Endothelial cell of umbilical vein (primary cell): ENCODE results near the gene PGD. TPM values are rescaled to one million over a fixed set of nuclear protein-coding genes. Genes with fewer than 3 reads are reported as not detected.

Source experiments
- BruUV-seq: library from RNA; stranded (reverse); fragments of 400-500 nt; replicated peaks from 2 replicates; lab custom pipeline; 2021; lab: Mats Ljungman, UMichigan
- CTCF ChIA-PET: fragments of 300-600, 350-600 bp; sonication (Branson Sonifier 250); formaldehyde crosslinking; loops from one replicate; lab custom pipeline; 2021; ENCODE audit warnings: antibody characterized with exemption, inconsistent platforms; lab: Charles Lee
- POLR2A ChIA-PET: fragments of 300-600, 350-600 bp; sonication (Branson Sonifier 250); formaldehyde crosslinking; loops from one replicate; lab custom pipeline; 2021; ENCODE audit warnings: antibody characterized with exemption, inconsistent platforms; lab: Charles Lee
- DNase-seq: peaks from one replicate; pipeline ENCODE4 v3.0.0-alpha.2; 2011; ENCODE audit warnings: low read depth, low spot score
- FAIRE-seq: peaks from 2 replicates; lab custom pipeline; 2011; peaks lifted over from hg19 to GRCh38; lab: Jason Lieb, UNC
- H2AFZ ChIP-seq: 2 replicates; pipeline ENCODE4 v1.6.0; 2012; ENCODE audit warnings: low read depth, low read length, control low read depth, inconsistent platforms
- H3K27ac ChIP-seq: 2 replicates; pipeline ENCODE4 v1.5.1; 2011; ENCODE audit warnings: low read depth, mild to moderate bottlenecking, control low read depth, low read length, moderate library complexity; ENCODE audit not compliant: insufficient read depth
- H3K27me3 ChIP-seq, 2 experiments: 2 replicates each; pipeline versions ENCODE4 v1.6.0 to v1.6.1; 2011; ENCODE audit warnings: low read length in 2 of 2, mixed read lengths in 1 of 2; ENCODE audit not compliant: control insufficient read depth in 2 of 2, insufficient read depth in 2 of 2
- H3K36me3 ChIP-seq, 2 experiments: 2 replicates in 1 of 2; 3 replicates in 1 of 2; pipeline ENCODE4 v1.5.1; 2011; ENCODE audit warnings: low read length in 2 of 2, mild to moderate bottlenecking in 1 of 2, moderate library complexity in 1 of 2; ENCODE audit not compliant: control insufficient read depth in 2 of 2, insufficient read depth in 2 of 2; ENCODE audit errors: extremely low read depth in 1 of 2
- H3K4me1 ChIP-seq: 3 replicates; pipeline ENCODE4 v1.5.1; 2011; ENCODE audit warnings: mild to moderate bottlenecking, low read length; ENCODE audit not compliant: control insufficient read depth, insufficient read depth; ENCODE audit errors: extremely low read depth
- H3K4me2 ChIP-seq: 2 replicates; pipeline ENCODE4 v1.6.1; 2011; ENCODE audit warnings: low read length, control low read depth, mixed read lengths; ENCODE audit not compliant: insufficient read depth
- H3K4me3 ChIP-seq, 3 experiments: fragments of 200-600 bp in 1 of 3; sonication (generic), shearing (Covaris generic) in 1 of 3; replicated peaks in 1 of 3; 2 replicates each; pipeline ENCODE4 v1.5.1; 2011 to 2016; ENCODE audit warnings: control low read depth in 3 of 3, low read length in 3 of 3, mild to moderate bottlenecking in 2 of 3, inconsistent platforms in 1 of 3, low read depth in 1 of 3, moderate library complexity in 1 of 3; ENCODE audit not compliant: insufficient read depth in 1 of 3
- H3K79me2 ChIP-seq: 2 replicates; pipeline ENCODE4 v1.6.0; 2012; ENCODE audit warnings: low read length, inconsistent platforms; ENCODE audit not compliant: control insufficient read depth, insufficient read depth
- H3K9ac ChIP-seq: replicated peaks from 2 replicates; pipeline ENCODE3; 2011; ENCODE audit warnings: low read length, control low read depth; ENCODE audit not compliant: insufficient read depth; ENCODE audit errors: extremely low read depth
- H3K9me1 ChIP-seq: replicated peaks from 3 replicates; pipeline ENCODE4 v1.6.0; 2011; ENCODE audit warnings: mild to moderate bottlenecking, low read length; ENCODE audit not compliant: control insufficient read depth, insufficient read depth; ENCODE audit errors: extremely low read depth
- H3K9me3 ChIP-seq: replicated peaks from 2 replicates; pipeline ENCODE4 v1.5.1; 2012; ENCODE audit warnings: low read length, inconsistent platforms; ENCODE audit not compliant: control insufficient read depth, insufficient read depth
- H4K20me1 ChIP-seq: replicated peaks from 2 replicates; pipeline ENCODE3; 2011; ENCODE audit warnings: mild to moderate bottlenecking, low read length; ENCODE audit not compliant: control insufficient read depth, insufficient read depth; ENCODE audit errors: extremely low read depth
- EZH2 ChIP-seq: IDR thresholded peaks from 2 replicates; pipeline ENCODE4 v1.6.1; 2012; ENCODE audit warnings: borderline replicate concordance, low read depth, mild to moderate bottlenecking, moderate library complexity, low read length, inconsistent platforms; ENCODE audit not compliant: severe bottlenecking
- GATA2 ChIP-seq: IDR thresholded peaks from 2 replicates; pipeline ENCODE4 v1.7.0; 2011; ENCODE audit warnings: low read depth, mild to moderate bottlenecking, moderate library complexity, mixed read lengths, low read length; ENCODE audit not compliant: insufficient read length, insufficient read depth
- MYC ChIP-seq: IDR thresholded peaks from one replicate; pipeline ENCODE4 v1.6.1; 2011; ENCODE audit warnings: mild to moderate bottlenecking, low read depth, low read length
- POLR2A ChIP-seq: IDR thresholded peaks from 2 replicates; pipeline ENCODE4 v1.6.1; 2012; ENCODE audit warnings: low read depth, mild to moderate bottlenecking, control low read depth, low read length
- POLR2AphosphoS5 ChIP-seq: IDR thresholded peaks from 2 replicates; pipeline ENCODE4 v1.6.1; 2012; ENCODE audit warnings: low read depth, mild to moderate bottlenecking, control low read depth, low read length, moderate library complexity; ENCODE audit not compliant: insufficient read depth
- dilution Hi-C: fragments of 300-500 bp; cut with MboI; formaldehyde crosslinking; loops from one replicate; pipeline ENCODE4 v1.15.0; 2019; ENCODE audit warnings: low sequenced_read_pairs; ENCODE audit not compliant: extremely low pct_ligation_motif_present
- intact Hi-C: fragments of 100-400 bp; cut with micrococcal nuclease; formaldehyde crosslinking; loops from one replicate; pipeline ENCODE4 v1.10.0; 2022
- polyA plus RNA-seq, 4 experiments: library from polyadenylated mRNA; depleted of rRNA in 3 of 4; stranded (reverse) in 3 of 4; unstranded in 1 of 4; fragments of >200 nt; gene quantifications; 2 replicates each; pipeline versions ENCODE4 v1.2.1 to v1.2.3, GENCODE V29; 2011 to 2012; ENCODE audit warnings: missing spikeins in 1 of 4
- total RNA-seq: library from RNA; stranded (reverse); gene quantifications from 2 replicates; pipeline ENCODE4 v1.2.3, GENCODE V29; 2021
- TF ChIP-seq, protein P1 (sequence below), 2 donors: IDR thresholded peaks; 1 replicate in 1 of 2; 2 replicates in 1 of 2; pipeline ENCODE4 v1.5.1; 2011; ENCODE audit warnings: low read length in 2 of 2, mild to moderate bottlenecking in 2 of 2, moderate library complexity in 2 of 2, control low read depth in 1 of 2, inconsistent platforms in 1 of 2, low read depth in 1 of 2; ENCODE audit not compliant: insufficient read depth in 1 of 2; ENCODE audit errors: extremely low read depth in 1 of 2

Gene PGD
- total and polyA plus RNA-seq, 2 donors (not counting 3 experiments of a cell fraction or from before 2014, with no cell fraction given), result 196 to 303 TPM

- DNase-seq (no peak), FAIRE-seq (no peak)
- Histone ChIP-seq H3K9ac (no peak overlapping the region), H3K4me2 (no peak overlapping the region), H4K20me1 (no peaks in the 10 kb centered on the region), H3K4me1 (peaks cover 3% of the 10 kb centered on the region), H3K9me3 (no peaks in the 10 kb centered on the region), H3K4me3 (no peak overlapping the region), H3K27me3 (no peaks in the 10 kb centered on the region), H2AFZ (no peak overlapping the region), H3K36me3 (peaks cover 0 to 16% of the 10 kb centered on the region in 2 experiments), H3K27ac (no peak overlapping the region), H3K79me2 (no peaks in the 10 kb centered on the region), H3K9me1 (no peaks in the 10 kb centered on the region)
- dilution Hi-C loops, result no loop called here
- ChIA-PET CTCF (interaction anchor here (1.1 to 1.4 kb wide), 2 partner anchors 8 to 19 kb away, joined by 4 read pairs; partner anchors contain the start of gene PGD), POLR2A (no interaction called here)
- BruUV-seq, result no TSS peak
- intact Hi-C loops, result loop anchor here (5.0 kb wide), 1 partner anchor 488 kb away; no protein-coding TSS in a partner anchor
- no peak for TF ChIP-seq POLR2AphosphoS5
- TF ChIP-seq GATA2, result no peak
- TF ChIP-seq EZH2, result no peak
- no peak for TF ChIP-seq POLR2A
- TF ChIP-seq MYC, result no peak
- TF ChIP-seq, protein P1, sequence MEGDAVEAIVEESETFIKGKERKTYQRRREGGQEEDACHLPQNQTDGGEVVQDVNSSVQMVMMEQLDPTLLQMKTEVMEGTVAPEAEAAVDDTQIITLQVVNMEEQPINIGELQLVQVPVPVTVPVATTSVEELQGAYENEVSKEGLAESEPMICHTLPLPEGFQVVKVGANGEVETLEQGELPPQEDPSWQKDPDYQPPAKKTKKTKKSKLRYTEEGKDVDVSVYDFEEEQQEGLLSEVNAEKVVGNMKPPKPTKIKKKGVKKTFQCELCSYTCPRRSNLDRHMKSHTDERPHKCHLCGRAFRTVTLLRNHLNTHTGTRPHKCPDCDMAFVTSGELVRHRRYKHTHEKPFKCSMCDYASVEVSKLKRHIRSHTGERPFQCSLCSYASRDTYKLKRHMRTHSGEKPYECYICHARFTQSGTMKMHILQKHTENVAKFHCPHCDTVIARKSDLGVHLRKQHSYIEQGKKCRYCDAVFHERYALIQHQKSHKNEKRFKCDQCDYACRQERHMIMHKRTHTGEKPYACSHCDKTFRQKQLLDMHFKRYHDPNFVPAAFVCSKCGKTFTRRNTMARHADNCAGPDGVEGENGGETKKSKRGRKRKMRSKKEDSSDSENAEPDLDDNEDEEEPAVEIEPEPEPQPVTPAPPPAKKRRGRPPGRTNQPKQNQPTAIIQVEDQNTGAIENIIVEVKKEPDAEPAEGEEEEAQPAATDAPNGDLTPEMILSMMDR (IDR thresholded peaks at IDR 0.05; ENCODE audit: extremely low read depth in 1 of 2, insufficient read depth in 1 of 2, low read depth in 1 of 2, low read length in 2 of 2), result no peak
Measured at GRCh38 chr1:10379676-10380075, 19.2 kb upstream of the PGD start.
